SU-DHL-6 (cell line): ENCODE data around the gene SLC8B1.

Source experiments
- H2AFZ ChIP-seq: fragments of 200-600 bp; sonication (generic); 2 replicates; pipeline ENCODE4 v1.6.1; 2014; ENCODE audit warnings: low read depth, mild to moderate bottlenecking, moderate library complexity, mixed read lengths, antibody characterized with exemption, low read length; ENCODE audit not compliant: severe bottlenecking
- H3F3A ChIP-seq: fragments of 200-600 bp; shearing (Covaris generic); 2 replicates; pipeline ENCODE4 v1.6.0; 2016; ENCODE audit warnings: antibody characterized with exemption, mild to moderate bottlenecking; ENCODE audit not compliant: insufficient read depth
- H3K27ac ChIP-seq: fragments of 200-600 bp; sonication (generic); 2 replicates; pipeline ENCODE4 v1.5.1; 2016; ENCODE audit warnings: low read depth, mild to moderate bottlenecking, low read length, moderate library complexity, mixed read lengths
- H3K27me3 ChIP-seq: fragments of 200-600 bp; sonication (generic), shearing (Covaris generic); 2 replicates; pipeline ENCODE4 v1.6.0; 2014; ENCODE audit warnings: mild to moderate bottlenecking, low read length
- H3K36me3 ChIP-seq: fragments of 200-600 bp; sonication (generic); 2 replicates; pipeline ENCODE4 v1.6.1; 2014; ENCODE audit warnings: mild to moderate bottlenecking, low read length, mixed read lengths
- H3K4me2 ChIP-seq: fragments of 300-600, 200-600 bp; shearing (Covaris generic), sonication (generic); 2 replicates; pipeline ENCODE4 v1.6.0; 2014; ENCODE audit warnings: low read length, low read depth, mild to moderate bottlenecking; ENCODE audit not compliant: poor library complexity, severe bottlenecking
- H3K4me3 ChIP-seq: fragments of 200-600 bp; sonication (generic); 2 replicates; pipeline ENCODE4 v1.5.1; 2014; ENCODE audit warnings: antibody characterized with exemption, low read length, mild to moderate bottlenecking, mixed read lengths; ENCODE audit not compliant: insufficient read depth, poor library complexity, severe bottlenecking
- H3K79me2 ChIP-seq: fragments of 200-600 bp; sonication (generic); 2 replicates; pipeline ENCODE4 v1.6.1; 2014; ENCODE audit warnings: mild to moderate bottlenecking, low read length, moderate library complexity; ENCODE audit not compliant: insufficient read depth
- H3K9ac ChIP-seq: fragments of 200-600 bp; sonication (generic); 2 replicates; pipeline ENCODE4 v1.7.0; 2014; ENCODE audit warnings: mild to moderate bottlenecking, low read length
- H3K9me2 ChIP-seq: fragments of 200-600 bp; sonication (generic); replicated peaks from 2 replicates; pipeline ENCODE4 v1.6.1; 2014; ENCODE audit warnings: low read length; ENCODE audit not compliant: insufficient read depth
- H3K9me3 ChIP-seq: fragments of 200-600 bp; sonication (generic); 2 replicates; pipeline ENCODE4 v1.6.1; 2014; ENCODE audit warnings: low read length, mixed read lengths; ENCODE audit not compliant: insufficient read depth
- H4K20me1 ChIP-seq: fragments of 200-600 bp; sonication (generic); 2 replicates; pipeline ENCODE4 v1.6.1; 2014; ENCODE audit warnings: low read depth, mild to moderate bottlenecking, antibody characterized with exemption, low read length, moderate library complexity, mixed read lengths
- CTCF ChIP-seq: fragments of 200-600 bp; sonication (generic); IDR thresholded peaks from one replicate; pipeline ENCODE4 v1.5.1; 2017; ENCODE audit warnings: antibody characterized with exemption, mild to moderate bottlenecking, low read length, moderate library complexity; ENCODE audit not compliant: insufficient read depth, poor library complexity, severe bottlenecking
- EZH2phosphoT487 ChIP-seq: fragments of 200-600 bp; sonication (generic), shearing (Covaris generic); conservative IDR thresholded peaks from 2 replicates; pipeline ENCODE4 v1.6.1; 2018; ENCODE audit warnings: mild to moderate bottlenecking, antibody characterized with exemption, low read length, moderate library complexity, mixed read lengths

The SLC8B1 gene

GRCh38 chr12:113293100-113293499 is 41.8 kb downstream of the SLC8B1 start:
- H3F3A ChIP-seq = no peaks in the 10 kb centered on the region
- no peaks in the 10 kb centered on the region for H4K20me1 ChIP-seq
- H3K4me2 ChIP-seq = no peak overlapping the region

GRCh38 chr12:113292547-113292946 is 42.4 kb downstream of the SLC8B1 start:
- TF ChIP-seq CTCF (no peak), EZH2phosphoT487 (no peak)
- Histone ChIP-seq H3K27ac (no peak overlapping the region), H3K36me3 (no peaks in the 10 kb centered on the region; the same call in 1 of the 2 replicates)

More at GRCh38 chr12:113293100-113293499, 41.8 kb downstream of the SLC8B1 start:
- H3K36me3 ChIP-seq = no peaks in the 10 kb centered on the region; the same call in 1 of the 2 replicates
- H3K27me3 ChIP-seq = no peaks in the 10 kb centered on the region
- no peaks in the 10 kb centered on the region for H3K79me2 ChIP-seq
- TF ChIP-seq CTCF (no peak), EZH2phosphoT487 (no peak)
- H3K4me3 ChIP-seq = no peak overlapping the region
- H2AFZ ChIP-seq = no peak overlapping the region
- no peak overlapping the region for H3K27ac ChIP-seq
- H3K9ac ChIP-seq = no peak overlapping the region
- no peaks in the 10 kb centered on the region for H3K9me3 ChIP-seq
- H3K9me2 ChIP-seq = no peaks in the 10 kb centered on the region

DNA sequence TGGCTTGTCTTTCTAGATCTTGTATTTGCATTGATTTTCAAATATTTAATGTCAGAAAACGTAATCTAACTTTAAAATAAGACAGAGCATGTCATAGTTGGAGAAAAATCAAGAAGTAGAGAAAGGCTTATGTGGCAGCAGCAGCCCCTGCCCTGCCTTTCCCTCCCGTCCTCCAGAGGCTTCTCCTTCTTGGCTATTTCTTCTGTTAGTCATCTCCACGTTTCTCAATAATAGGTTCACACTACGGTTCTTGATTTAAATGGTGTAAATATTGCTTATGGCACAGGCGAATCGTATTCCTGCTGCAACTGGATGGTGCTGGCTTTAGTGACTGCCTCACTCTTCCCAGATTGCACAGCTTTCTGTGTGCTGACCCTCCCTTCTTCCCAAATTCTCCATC is 42.8 kb downstream of the SLC8B1 start:
- no peak overlapping the region for H2AFZ ChIP-seq
- no peak overlapping the region for H3K27ac ChIP-seq
- no peaks in the 10 kb centered on the region for H3F3A ChIP-seq
- no peaks in the 10 kb centered on the region for H3K9me3 ChIP-seq
- no peak overlapping the region for H3K9ac ChIP-seq
- no peaks in the 10 kb centered on the region; the same call in 1 of the 2 replicates for H3K36me3 ChIP-seq
- H3K4me3 ChIP-seq = no peak overlapping the region
- no peaks in the 10 kb centered on the region for H3K27me3 ChIP-seq
- no peaks in the 10 kb centered on the region for H3K79me2 ChIP-seq
- TF ChIP-seq CTCF (no peak), EZH2phosphoT487 (no peak)
- H3K9me2 ChIP-seq = no peaks in the 10 kb centered on the region
- no peak overlapping the region for H3K4me2 ChIP-seq
- H4K20me1 ChIP-seq = no peaks in the 10 kb centered on the region

More at GRCh38 chr12:113292547-113292946, 42.4 kb downstream of the SLC8B1 start:
- Histone ChIP-seq H3K27me3 (no peaks in the 10 kb centered on the region), H3K4me3 (no peak overlapping the region), H3F3A (no peaks in the 10 kb centered on the region), H3K4me2 (no peak overlapping the region), H2AFZ (no peak overlapping the region), H3K9ac (no peak overlapping the region), H3K9me2 (no peaks in the 10 kb centered on the region), H3K79me2 (no peaks in the 10 kb centered on the region), H4K20me1 (no peaks in the 10 kb centered on the region), H3K9me3 (no peaks in the 10 kb centered on the region)
